ENCODE data around the gene REPIN1. TPM values are rescaled to one million over a fixed set of nuclear protein-coding genes. Genes with fewer than 3 reads are reported as not detected.

Gene REPIN1
- polyA plus RNA-seq, 2 of the 4 experiments (the other 2 are of a cell fraction), result 48.1 to 101 TPM

DNA sequence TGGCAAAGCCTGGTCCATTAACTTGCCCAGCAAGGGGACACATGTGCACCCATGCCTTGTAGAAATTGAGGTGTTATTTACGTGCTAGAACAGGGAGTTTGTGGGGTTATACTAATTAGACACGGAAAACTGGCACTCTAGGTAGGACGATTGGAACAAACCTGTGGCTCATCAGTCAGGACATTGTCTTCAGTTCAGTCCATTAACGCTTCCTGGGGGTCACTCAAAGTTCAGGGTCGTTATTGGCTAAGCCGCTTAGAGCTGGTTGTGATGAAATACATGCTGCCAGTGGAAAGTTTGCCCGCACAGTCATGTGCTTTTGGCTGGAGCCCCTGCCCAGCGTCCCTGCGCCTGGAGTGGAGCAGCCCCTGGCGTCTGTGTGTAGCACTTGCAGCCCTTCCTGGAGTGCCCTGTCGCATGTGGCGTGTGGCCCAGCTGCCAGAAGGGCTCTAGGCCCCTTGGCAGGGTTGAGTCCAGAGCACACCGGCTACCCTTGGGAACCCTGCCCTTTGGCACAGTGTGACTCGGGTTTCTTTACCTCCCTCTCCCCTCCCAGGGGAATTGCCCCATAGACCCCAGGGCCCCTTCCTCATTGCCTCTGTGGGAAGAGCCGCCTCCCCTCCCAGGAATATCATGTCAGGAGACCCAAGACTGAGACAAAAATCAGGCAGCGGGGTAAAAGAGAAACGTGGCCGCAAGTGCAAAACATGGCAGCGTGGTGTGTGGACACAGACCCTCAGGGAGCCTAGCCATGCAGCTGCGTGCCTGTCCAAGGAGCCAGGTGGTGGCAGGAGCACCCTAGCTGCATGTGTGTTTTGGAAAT is 20.3 kb downstream of the REPIN1 start:
- FAIRE-seq (no peak), DNase-seq (ENCODE audit: low read depth in 1 of 2, low spot score in 1 of 2) (no peak), ATAC-seq (peak in 1 of 2 experiments; percentile 87; a peak in 4 of 6 replicates)
- 91% methylated on average over 20 of the region's 20 CpGs for WGBS (ENCODE audit: missing lambda C conversion rate)
- Histone ChIP-seq H3K4me1 (no peaks in the 10 kb centered on the region), H3K4me2 (no peak overlapping the region), H3K9me3 (no peaks in the 10 kb centered on the region), H3K27ac (no peak overlapping the region), H3K4me3 (no peak overlapping the region)
- ChIA-PET POLR2A (no interaction called here), CTCF (interaction anchor here (0.7 to 1.2 kb wide), 3 partner anchors 11 to 33 kb away, joined by 3 to 4 read pairs (median 4); no protein-coding TSS in a partner anchor)
- TF ChIP-seq HOXB13 (CRISPR knock-in tag; IDR thresholded peaks at IDR 0.05; ENCODE audit: low read depth) (no peak), RCOR1 (IDR thresholded peaks at IDR 0.05; ENCODE audit: low read depth, low read length) (no peak), RARB (CRISPR knock-in tag; IDR thresholded peaks at IDR 0.05) (no peak), NPAS2 (CRISPR knock-in tag; IDR thresholded peaks at IDR 0.05; ENCODE audit: borderline replicate concordance) (no peak), RAD21 (conservative IDR thresholded peaks at IDR 0.05 in 1 of 2, IDR thresholded peaks at IDR 0.05 in 1 of 2) (0 out of 5 replicates have a peak, but pooled peaks of 1 of the 2 experiments have one; percentile 12), TFCP2L1 (CRISPR knock-in tag; IDR thresholded peaks at IDR 0.05) (no peak), CBX2 (IDR thresholded peaks at IDR 0.05; ENCODE audit: borderline replicate concordance, low read depth) (no peak)
- TF ChIP-seq, protein P1, sequence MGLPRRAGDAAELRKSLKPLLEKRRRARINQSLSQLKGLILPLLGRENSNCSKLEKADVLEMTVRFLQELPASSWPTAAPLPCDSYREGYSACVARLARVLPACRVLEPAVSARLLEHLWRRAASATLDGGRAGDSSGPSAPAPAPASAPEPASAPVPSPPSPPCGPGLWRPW (IDR thresholded peaks at IDR 0.05), result no peak

- no peak for TF ChIP-seq CHD2 (IDR thresholded peaks at IDR 0.05; ENCODE audit: low read length, partially characterized antibody)
- TF ChIP-seq, protein P2, sequence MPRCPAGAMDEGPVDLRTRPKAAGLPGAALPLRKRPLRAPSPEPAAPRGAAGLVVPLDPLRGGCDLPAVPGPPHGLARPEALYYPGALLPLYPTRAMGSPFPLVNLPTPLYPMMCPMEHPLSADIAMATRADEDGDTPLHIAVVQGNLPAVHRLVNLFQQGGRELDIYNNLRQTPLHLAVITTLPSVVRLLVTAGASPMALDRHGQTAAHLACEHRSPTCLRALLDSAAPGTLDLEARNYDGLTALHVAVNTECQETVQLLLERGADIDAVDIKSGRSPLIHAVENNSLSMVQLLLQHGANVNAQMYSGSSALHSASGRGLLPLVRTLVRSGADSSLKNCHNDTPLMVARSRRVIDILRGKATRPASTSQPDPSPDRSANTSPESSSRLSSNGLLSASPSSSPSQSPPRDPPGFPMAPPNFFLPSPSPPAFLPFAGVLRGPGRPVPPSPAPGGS (IDR thresholded peaks at IDR 0.05), result no peak
- TF ChIP-seq NPAS2 (CRISPR knock-in tag; IDR thresholded peaks at IDR 0.05; ENCODE audit: borderline replicate concordance), result no peak
- TF ChIP-seq, protein P3, sequence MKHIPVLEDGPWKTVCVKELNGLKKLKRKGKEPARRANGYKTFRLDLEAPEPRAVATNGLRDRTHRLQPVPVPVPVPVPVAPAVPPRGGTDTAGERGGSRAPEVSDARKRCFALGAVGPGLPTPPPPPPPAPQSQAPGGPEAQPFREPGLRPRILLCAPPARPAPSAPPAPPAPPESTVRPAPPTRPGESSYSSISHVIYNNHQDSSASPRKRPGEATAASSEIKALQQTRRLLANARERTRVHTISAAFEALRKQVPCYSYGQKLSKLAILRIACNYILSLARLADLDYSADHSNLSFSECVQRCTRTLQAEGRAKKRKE (CRISPR knock-in tag; IDR thresholded peaks at IDR 0.05; ENCODE audit: low read depth), result no peak
- no peak for TF ChIP-seq HOXB5 (CRISPR knock-in tag; IDR thresholded peaks at IDR 0.05)
- no peak for TF ChIP-seq POLR2AphosphoS2 (conservative IDR thresholded peaks at IDR 0.05; ENCODE audit: low read length)
- TF ChIP-seq MAX (IDR thresholded peaks at IDR 0.05), result no peak
- TF ChIP-seq RAD21 (conservative IDR thresholded peaks at IDR 0.05 in 1 of 2, IDR thresholded peaks at IDR 0.05 in 1 of 2), result no peak
- TF ChIP-seq HDAC2 (IDR thresholded peaks at IDR 0.05), result no peak
- TF ChIP-seq RCOR1 (IDR thresholded peaks at IDR 0.05; ENCODE audit: low read depth, low read length), result no peak
- TF ChIP-seq HEYL (CRISPR knock-in tag; IDR thresholded peaks at IDR 0.05), result no peak
- TF ChIP-seq MYC (IDR thresholded peaks at IDR 0.05; ENCODE audit: borderline replicate concordance, low read length), result no peak
- TF ChIP-seq PHF8 (IDR thresholded peaks at IDR 0.05; ENCODE audit: borderline replicate concordance, low read depth), result no peak
- TF ChIP-seq ELK1 (IDR thresholded peaks at IDR 0.05; ENCODE audit: low read depth, low read length), result no peak
- no peak for TF ChIP-seq EHF (CRISPR knock-in tag; IDR thresholded peaks at IDR 0.05)
- TF ChIP-seq, protein P1 (IDR thresholded peaks at IDR 0.05), result no peak
- no peak for TF ChIP-seq REST (IDR thresholded peaks at IDR 0.05)
- TF ChIP-seq BHLHE40 (IDR thresholded peaks at IDR 0.05; ENCODE audit: low read depth, low read length), result no peak
- TF ChIP-seq POLR2A (IDR thresholded peaks at IDR 0.05; ENCODE audit: low read length), result no peak
- Histone ChIP-seq H3K27ac (no peak overlapping the region), H3K4me3 (no peak overlapping the region), H3K4me2 (no peak overlapping the region), H3K4me1 (no peaks in the 10 kb centered on the region), H3K9me3 (no peaks in the 10 kb centered on the region)
- WGBS (ENCODE audit: missing lambda C conversion rate), result 89% methylated on average over 5 of the region's 5 CpGs
- ATAC-seq, result no peak
- ChIA-PET POLR2A (no interaction called here), CTCF (interaction anchor here (1.2 kb wide), 1 partner anchor 32 kb away, joined by 4 read pairs; no protein-coding TSS in a partner anchor)
- no peak for FAIRE-seq
- no peak for DNase-seq (ENCODE audit: low read depth in 1 of 2, low spot score in 1 of 2)
These were observed 20.9 kb downstream of the REPIN1 start for GRCh38 chr7:150389532-150389816.

All from A549 (cell line).